SK-N-SH (cell line): ENCODE results near the gene A4GALT.

Source experiments
- CHD2 ChIP-seq: fragments of 150-350 bp; IDR thresholded peaks from 2 replicates; pipeline ENCODE4 v1.6.1; 2018; ENCODE audit warnings: low read length; ENCODE audit not compliant: partially characterized antibody
- CTCF ChIP-seq: fragments of 200-600 bp; sonication (generic); IDR thresholded peaks from 2 replicates; pipeline ENCODE4 v1.6.1; 2017; ENCODE audit warnings: antibody characterized with exemption, mild to moderate bottlenecking, moderate library complexity
- FOSL2 ChIP-seq: IDR thresholded peaks from 2 replicates; pipeline ENCODE4 v1.4.0; 2012; ENCODE audit warnings: low read depth, mild to moderate bottlenecking, moderate library complexity, borderline replicate concordance
- FOXM1 ChIP-seq: IDR thresholded peaks from 2 replicates; pipeline ENCODE4 v1.4.0; 2012; ENCODE audit warnings: low read depth, mild to moderate bottlenecking
- GATA2 ChIP-seq: sonication (generic); formaldehyde crosslinking; IDR thresholded peaks from 2 replicates; pipeline ENCODE4 v1.5.0; 2020; ENCODE audit warnings: mild to moderate bottlenecking, missing genetic modification reagents
- PBX3 ChIP-seq: IDR thresholded peaks from 2 replicates; pipeline ENCODE4; 2012
- POLR2AphosphoS5 ChIP-seq: IDR thresholded peaks from 2 replicates; pipeline ENCODE4 v1.6.1; 2012; ENCODE audit warnings: low read depth, low read length
- RAD21 ChIP-seq: IDR thresholded peaks from 2 replicates; pipeline ENCODE4 v1.6.1; 2012; ENCODE audit warnings: mild to moderate bottlenecking, low read length
- SMC3 ChIP-seq: IDR thresholded peaks from 2 replicates; pipeline ENCODE4 v1.6.1; 2012; ENCODE audit warnings: low read depth, low read length, improper control_type of control experiment
- TAF1 ChIP-seq: IDR thresholded peaks from 2 replicates; pipeline ENCODE4 v1.6.1; 2012; ENCODE audit warnings: low read depth, mild to moderate bottlenecking, low read length, moderate library complexity, borderline replicate concordance
- TF ChIP-seq, protein P1 (sequence below): IDR thresholded peaks from 2 replicates; pipeline ENCODE4 v1.4.0; 2012; ENCODE audit warnings: low read depth, borderline replicate concordance
- TF ChIP-seq, protein P2 (sequence below): fragments of 150-350 bp; IDR thresholded peaks from 2 replicates; pipeline ENCODE4 v1.6.1; 2017; ENCODE audit warnings: antibody characterized with exemption, low read length, low read depth, borderline replicate concordance
- TF ChIP-seq, protein P3 (sequence below): IDR thresholded peaks from 2 replicates; pipeline ENCODE4 v1.6.1; 2012; ENCODE audit warnings: mild to moderate bottlenecking, low read depth, low read length, moderate library complexity

- TF ChIP-seq SMC3, result no peak
- TF ChIP-seq, protein P1, sequence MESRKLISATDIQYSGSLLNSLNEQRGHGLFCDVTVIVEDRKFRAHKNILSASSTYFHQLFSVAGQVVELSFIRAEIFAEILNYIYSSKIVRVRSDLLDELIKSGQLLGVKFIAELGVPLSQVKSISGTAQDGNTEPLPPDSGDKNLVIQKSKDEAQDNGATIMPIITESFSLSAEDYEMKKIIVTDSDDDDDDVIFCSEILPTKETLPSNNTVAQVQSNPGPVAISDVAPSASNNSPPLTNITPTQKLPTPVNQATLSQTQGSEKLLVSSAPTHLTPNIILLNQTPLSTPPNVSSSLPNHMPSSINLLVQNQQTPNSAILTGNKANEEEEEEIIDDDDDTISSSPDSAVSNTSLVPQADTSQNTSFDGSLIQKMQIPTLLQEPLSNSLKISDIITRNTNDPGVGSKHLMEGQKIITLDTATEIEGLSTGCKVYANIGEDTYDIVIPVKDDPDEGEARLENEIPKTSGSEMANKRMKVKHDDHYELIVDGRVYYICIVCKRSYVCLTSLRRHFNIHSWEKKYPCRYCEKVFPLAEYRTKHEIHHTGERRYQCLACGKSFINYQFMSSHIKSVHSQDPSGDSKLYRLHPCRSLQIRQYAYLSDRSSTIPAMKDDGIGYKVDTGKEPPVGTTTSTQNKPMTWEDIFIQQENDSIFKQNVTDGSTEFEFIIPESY, result no peak
- TF ChIP-seq CTCF, result no peak
- no peak for TF ChIP-seq FOXM1
- TF ChIP-seq, protein P2, sequence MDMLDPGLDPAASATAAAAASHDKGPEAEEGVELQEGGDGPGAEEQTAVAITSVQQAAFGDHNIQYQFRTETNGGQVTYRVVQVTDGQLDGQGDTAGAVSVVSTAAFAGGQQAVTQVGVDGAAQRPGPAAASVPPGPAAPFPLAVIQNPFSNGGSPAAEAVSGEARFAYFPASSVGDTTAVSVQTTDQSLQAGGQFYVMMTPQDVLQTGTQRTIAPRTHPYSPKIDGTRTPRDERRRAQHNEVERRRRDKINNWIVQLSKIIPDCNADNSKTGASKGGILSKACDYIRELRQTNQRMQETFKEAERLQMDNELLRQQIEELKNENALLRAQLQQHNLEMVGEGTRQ, result no peak
- no peak for TF ChIP-seq POLR2AphosphoS5
- no peak for TF ChIP-seq CHD2
- no peak for TF ChIP-seq PBX3
- no peak for TF ChIP-seq TAF1
- no peak for TF ChIP-seq FOSL2
- no peak for TF ChIP-seq RAD21
- TF ChIP-seq, protein P3, sequence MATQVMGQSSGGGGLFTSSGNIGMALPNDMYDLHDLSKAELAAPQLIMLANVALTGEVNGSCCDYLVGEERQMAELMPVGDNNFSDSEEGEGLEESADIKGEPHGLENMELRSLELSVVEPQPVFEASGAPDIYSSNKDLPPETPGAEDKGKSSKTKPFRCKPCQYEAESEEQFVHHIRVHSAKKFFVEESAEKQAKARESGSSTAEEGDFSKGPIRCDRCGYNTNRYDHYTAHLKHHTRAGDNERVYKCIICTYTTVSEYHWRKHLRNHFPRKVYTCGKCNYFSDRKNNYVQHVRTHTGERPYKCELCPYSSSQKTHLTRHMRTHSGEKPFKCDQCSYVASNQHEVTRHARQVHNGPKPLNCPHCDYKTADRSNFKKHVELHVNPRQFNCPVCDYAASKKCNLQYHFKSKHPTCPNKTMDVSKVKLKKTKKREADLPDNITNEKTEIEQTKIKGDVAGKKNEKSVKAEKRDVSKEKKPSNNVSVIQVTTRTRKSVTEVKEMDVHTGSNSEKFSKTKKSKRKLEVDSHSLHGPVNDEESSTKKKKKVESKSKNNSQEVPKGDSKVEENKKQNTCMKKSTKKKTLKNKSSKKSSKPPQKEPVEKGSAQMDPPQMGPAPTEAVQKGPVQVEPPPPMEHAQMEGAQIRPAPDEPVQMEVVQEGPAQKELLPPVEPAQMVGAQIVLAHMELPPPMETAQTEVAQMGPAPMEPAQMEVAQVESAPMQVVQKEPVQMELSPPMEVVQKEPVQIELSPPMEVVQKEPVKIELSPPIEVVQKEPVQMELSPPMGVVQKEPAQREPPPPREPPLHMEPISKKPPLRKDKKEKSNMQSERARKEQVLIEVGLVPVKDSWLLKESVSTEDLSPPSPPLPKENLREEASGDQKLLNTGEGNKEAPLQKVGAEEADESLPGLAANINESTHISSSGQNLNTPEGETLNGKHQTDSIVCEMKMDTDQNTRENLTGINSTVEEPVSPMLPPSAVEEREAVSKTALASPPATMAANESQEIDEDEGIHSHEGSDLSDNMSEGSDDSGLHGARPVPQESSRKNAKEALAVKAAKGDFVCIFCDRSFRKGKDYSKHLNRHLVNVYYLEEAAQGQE, result no peak
- no peak for TF ChIP-seq GATA2
Measured at GRCh38 chr22:42711895-42712837, 8.5 kb downstream of the A4GALT start.
